GM19043 (cell line): ENCODE data around the gene LRRN4CL.

Source experiments
- ATAC-seq: cut with Tn5 transposase; IDR thresholded peaks from one replicate; pipeline ENCODE4 v1.9.1; 2021; ENCODE audit warnings: low read depth; ENCODE audit not compliant: unreplicated experiment

LRRN4CL gene

DNA sequence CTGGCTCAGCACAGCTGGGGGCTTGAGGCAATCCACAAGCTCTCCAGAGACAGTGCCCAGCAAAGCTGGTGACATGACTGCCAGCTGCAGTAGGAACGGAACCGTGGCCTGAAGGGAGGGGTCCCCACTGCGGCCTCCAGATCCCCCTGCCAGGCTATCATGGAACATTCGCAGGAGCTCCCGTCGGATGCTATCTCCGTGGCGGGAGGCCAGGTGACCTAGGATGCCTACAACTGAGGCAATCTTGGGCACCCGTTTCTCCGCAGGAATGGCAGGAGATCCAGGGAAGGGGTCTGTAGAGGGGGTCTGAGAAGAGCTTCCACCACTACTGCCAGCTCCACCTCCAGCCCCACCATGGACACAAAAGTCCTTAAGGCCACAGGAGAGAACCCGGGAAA lies 40.4 kb downstream of the LRRN4CL start:
- ATAC-seq = no peak

- ATAC-seq = no peak
Measured at GRCh38 chr11:62648185-62648966, 41.0 kb downstream of the LRRN4CL start.

DNA sequence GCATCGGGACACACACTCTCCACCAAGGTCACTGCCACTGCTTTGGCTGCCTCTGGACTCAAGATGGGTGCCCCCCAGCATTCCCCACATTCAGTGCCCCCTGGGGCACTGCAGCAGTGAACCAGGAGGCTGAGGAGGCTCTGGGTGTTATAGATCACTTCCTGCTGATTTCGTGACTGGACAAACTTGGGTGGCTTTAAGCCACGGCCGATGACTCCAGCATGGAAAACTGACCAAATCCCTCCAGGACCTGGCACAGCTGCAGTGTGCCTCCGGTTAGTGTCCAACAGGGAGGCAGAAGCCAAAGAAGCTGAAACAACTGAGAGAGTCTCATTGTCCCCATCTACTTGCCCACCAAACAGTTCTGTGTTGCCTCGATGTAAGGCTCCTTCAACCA lies 41.7 kb downstream of the LRRN4CL start:
- no peak for ATAC-seq

DNA sequence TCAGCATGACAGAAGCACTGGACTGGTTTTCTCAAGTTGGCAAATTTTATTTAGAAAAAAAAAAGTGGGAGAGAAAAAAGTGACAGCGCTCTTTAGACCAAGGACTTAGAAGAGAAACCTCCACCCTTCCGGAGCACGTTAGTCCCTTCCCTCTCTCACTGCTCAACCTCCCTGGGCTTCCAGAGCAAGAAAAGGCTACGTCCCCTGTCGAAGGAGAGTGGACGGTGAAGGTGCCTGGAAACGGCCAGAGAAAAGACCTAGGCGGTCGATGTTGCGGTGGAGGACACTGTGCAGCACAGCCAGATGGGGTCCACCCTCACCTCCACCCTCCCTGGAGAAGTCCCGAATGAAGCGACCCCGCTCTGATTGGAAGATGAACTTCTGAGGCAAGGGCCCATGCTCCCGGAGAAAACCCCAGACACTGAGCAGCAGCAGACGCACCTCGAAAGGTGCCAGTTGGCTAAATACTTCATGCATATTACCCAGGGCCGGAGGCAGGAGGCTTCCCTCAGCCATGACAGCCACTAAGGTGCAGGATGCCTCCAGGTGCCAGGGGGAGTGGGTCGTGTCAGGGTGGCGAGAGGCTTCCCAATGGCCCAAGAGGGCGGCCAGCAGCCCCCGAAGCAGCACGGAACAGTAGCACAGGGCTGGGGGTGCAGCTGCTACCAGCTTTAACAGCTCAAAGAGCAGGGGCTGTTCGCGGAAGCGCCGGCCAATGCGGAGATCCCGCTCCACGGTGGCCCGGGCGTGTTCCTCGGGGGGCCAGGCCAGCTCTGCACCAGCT lies 42.3 kb downstream of the LRRN4CL start:
- ATAC-seq = no peak

DNA sequence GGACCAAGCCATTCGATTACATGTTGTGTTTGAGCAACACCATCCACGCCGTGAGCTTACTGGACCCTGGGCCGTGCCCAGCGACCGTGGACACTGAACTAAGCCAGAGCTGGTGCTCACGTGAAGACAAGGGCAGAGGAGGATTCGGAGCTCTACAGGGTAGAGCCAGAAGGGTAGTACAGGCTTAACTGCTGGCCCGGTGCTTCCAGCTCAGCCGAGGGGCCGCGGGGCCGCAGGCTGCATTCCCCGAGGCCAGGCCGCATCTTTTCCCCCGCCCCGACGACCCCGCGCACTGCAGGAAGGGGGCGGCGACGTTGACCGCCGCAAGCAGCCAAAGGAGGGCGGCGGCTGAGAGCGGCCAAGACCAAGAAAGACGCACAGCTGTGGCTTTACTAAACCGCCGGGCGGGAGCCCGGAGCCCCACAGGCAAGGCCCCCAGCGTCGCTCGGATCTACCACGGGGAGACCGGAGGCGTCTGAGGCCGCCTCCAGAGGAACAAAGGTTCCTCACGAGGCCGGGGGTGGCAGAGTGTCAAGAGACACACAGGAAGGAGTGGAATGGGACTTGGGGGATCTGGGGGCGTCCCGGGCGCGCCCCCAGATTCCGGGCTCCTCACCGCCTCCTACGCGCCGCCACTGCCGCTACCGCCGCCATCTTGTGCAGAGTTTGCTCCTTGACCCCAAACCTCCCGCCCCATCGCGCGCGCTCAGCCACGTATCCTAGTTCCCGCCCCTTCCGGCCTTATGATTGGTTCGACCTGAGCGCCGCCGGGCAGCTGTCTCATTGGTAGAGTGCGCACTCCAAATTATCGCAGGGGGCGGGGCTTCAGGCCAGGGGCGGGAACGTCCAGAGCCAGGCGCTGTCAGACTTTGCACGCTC lies 43.1 kb downstream of the LRRN4CL start, which contains the start of gene GANAB:
TSS of gene GANAB (minus strand) at position 668 of the 879 bp plus-strand sequence. CDS start at position 654, 14 bp downstream.
- ATAC-seq = peak; percentile 96

DNA sequence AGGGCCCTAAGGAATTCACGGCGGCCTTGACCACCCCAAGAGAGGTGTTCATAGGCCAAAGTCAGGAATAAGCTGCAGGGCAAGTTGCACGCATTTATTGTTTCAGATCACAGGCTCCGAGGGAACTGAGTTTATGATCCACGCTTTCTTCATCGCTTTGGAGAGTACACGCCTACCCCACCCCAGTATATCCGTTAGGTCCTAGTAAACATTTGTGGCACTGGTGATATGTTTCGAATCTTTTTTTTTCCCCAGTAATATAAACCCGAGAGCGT lies 43.7 kb downstream of the LRRN4CL start:
- ATAC-seq = no peak

DNA sequence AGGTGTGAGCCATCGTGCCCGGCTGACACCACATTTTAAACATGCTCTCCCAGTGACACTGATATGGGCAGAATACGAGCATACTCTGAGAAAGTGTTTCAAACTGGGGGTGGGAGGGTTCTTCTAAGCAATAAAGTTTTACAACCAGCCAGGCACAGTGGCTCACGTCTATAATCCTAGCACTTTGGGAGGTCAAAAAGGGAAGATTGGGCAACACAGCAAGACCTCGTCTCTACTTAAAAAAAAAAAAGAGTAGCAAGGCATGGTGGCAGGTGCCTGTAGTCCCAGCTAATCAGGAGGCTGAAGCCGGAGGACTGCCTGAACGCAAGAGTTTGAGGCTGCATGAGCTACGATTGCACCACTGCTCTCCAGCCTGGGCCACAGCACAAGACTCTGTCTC lies 45.1 kb downstream of the LRRN4CL start:
- ATAC-seq = no peak
